PC-3 (cell line): ENCODE data around the gene MBNL3.

Experiments used
- CTCF ChIP-seq: fragments of 300-600 bp; sonication (generic); conservative IDR thresholded peaks from 2 replicates; pipeline ENCODE4 v1.5.1; 2017; ENCODE audit warnings: antibody characterized with exemption, low read depth, mild to moderate bottlenecking, low read length
- EZH2 ChIP-seq: fragments of 300-600 bp; sonication (generic); IDR thresholded peaks from one replicate; pipeline ENCODE4 v1.6.1; 2017; ENCODE audit warnings: antibody characterized with exemption, mild to moderate bottlenecking, low read length; ENCODE audit not compliant: unreplicated experiment
- EZH2phosphoT487 ChIP-seq: fragments of 300-600 bp; sonication (generic); IDR thresholded peaks from 2 replicates; pipeline ENCODE4 v1.6.1; 2018; ENCODE audit warnings: mild to moderate bottlenecking, antibody characterized with exemption, low read length, borderline replicate concordance

- no peak for TF ChIP-seq CTCF
- TF ChIP-seq EZH2 = no peak
- TF ChIP-seq EZH2phosphoT487 = no peak
These were observed 158.6 kb downstream of the MBNL3 start for GRCh38 chrX:132330156-132330729.
